Muscle of leg (tissue), 11 donors: ENCODE data around the gene SLC35G6. TPM values are rescaled to one million over a fixed set of nuclear protein-coding genes. Genes with fewer than 3 reads are reported as not detected.

ENCODE experiments used
- DNase-seq: peaks from one replicate; pipeline ENCODE4 v3.0.0; 2013
- H3K27ac ChIP-seq: one replicate; pipeline ENCODE4 v1.5.1; 2013; ENCODE audit warnings: mild to moderate bottlenecking, low read length, control low read depth
- H3K27me3 ChIP-seq: one replicate; pipeline ENCODE4 v1.6.1; 2013; ENCODE audit warnings: low read length; ENCODE audit not compliant: control insufficient read depth, insufficient read depth
- H3K36me3 ChIP-seq: one replicate; pipeline ENCODE4 v1.6.1; 2013; ENCODE audit warnings: low read length; ENCODE audit not compliant: control insufficient read depth, insufficient read depth
- H3K4me1 ChIP-seq: one replicate; pipeline ENCODE4 v1.6.1; 2013; ENCODE audit warnings: low read length; ENCODE audit not compliant: control insufficient read depth, insufficient read depth
- H3K4me3 ChIP-seq: one replicate; pipeline ENCODE4 v1.5.1; 2013; ENCODE audit warnings: low read length, control low read depth
- H3K9me3 ChIP-seq: replicated peaks from 2 replicates; pipeline ENCODE4 v1.6.1; 2013; ENCODE audit warnings: low read depth, low read length; ENCODE audit not compliant: control insufficient read depth
- WGBS: methylation state at CpG from one replicate; pipeline ENCODE4 v1.1.5; 2013; ENCODE audit warnings: missing lambda C conversion rate; ENCODE audit not compliant: insufficient coverage; 5-methylcytosine and 5-hydroxymethylcytosine counted together
- polyA plus RNA-seq, 8 donors: library from polyadenylated mRNA; unstranded; fragments of 120-200 nt; gene quantifications; one replicate each; pipeline versions ENCODE4 v1.2.1 to v1.2.3, GENCODE V29; 2013; ENCODE audit warnings: inconsistent platforms in 1 of 8, low replicate concordance in 1 of 8; ENCODE audit not compliant: insufficient read length in 8 of 8, insufficient read depth in 1 of 8
- total RNA-seq: library from RNA; stranded (reverse); fragments of 120-200 nt; gene quantifications from one replicate; pipeline ENCODE4 v1.2.4, GENCODE V29; 2013

The SLC35G6 gene
- total and polyA plus RNA-seq, 9 donors = 0.09 to 0.27 (median 0.18) TPM; not detected in 3

DNA sequence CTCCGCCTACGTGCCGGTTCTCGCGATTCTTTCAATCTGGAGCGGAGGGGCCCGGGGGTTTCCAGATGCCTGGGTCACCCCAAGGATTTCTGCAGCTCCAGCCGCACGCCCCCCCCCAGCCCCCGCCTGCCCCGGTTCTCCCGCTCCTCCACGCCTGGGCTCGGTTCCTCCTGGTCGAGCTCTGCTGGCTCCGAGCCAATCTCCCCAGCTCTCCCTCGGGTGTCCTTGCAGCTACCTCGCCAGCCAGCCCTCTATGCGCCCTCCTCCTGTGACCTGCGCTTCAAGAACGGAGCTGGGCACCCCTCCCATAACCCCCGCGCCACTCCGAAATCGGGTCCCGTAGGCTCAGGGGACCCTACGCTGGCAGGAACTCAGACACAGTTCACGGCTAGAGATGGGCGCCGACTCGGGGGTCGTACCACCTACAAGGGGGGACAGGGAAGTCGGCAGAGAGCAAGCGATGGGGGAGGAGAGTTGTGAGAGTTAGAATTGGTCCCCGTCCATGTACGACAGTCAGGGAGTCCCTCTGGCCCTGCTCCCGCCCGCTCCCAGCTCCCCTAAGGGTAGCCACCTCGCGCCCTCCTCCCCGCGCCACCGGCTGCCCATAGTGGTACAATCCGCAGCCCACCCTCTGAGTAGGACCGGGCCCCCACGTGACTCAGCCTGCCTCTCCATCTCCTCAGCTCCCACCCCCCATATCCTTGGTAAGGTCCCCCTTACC, 41.0 kb upstream of the SLC35G6 start:
- Histone ChIP-seq H3K36me3 (no peaks in the 10 kb centered on the region), H3K9me3 (no peaks in the 10 kb centered on the region), H3K4me3 (peak overlapping the region; percentile 46), H3K27ac (peak overlapping the region; percentile 48), H3K4me1 (peaks cover 81% of the 10 kb centered on the region), H3K27me3 (peaks cover 74% of the 10 kb centered on the region)
- DNase-seq = peak; percentile 67
- WGBS = 1% methylated on average over 38 of the region's 46 CpGs

DNA sequence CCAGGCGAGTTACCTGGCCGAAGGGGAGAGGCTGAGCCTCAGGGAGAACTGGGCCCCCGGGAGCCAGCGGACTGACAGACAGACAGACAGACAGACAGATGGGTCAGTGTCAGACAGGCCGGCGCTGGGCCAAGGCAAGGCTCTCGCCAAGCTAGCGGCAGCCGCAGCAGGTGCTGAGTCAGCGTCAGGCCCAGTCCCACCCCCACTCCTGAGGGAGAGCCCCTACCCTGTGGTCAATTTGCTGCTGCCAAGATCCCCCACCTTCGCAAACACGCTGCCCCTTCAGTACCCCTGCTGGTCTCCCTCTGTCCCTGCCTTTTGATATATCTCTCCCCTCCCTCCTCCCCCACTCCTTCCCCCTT, 40.4 kb upstream of the SLC35G6 start:
- peak; percentile 67 for DNase-seq
- WGBS = 2% methylated on average over 9 of the region's 12 CpGs
- no peaks in the 10 kb centered on the region for H3K36me3 ChIP-seq
- H3K27me3 ChIP-seq = peaks cover 74% of the 10 kb centered on the region
- peak overlapping the region; percentile 46 for H3K4me3 ChIP-seq
- peak overlapping the region; percentile 48 for H3K27ac ChIP-seq
- H3K9me3 ChIP-seq = no peaks in the 10 kb centered on the region
- H3K4me1 ChIP-seq = peaks cover 81% of the 10 kb centered on the region

DNA sequence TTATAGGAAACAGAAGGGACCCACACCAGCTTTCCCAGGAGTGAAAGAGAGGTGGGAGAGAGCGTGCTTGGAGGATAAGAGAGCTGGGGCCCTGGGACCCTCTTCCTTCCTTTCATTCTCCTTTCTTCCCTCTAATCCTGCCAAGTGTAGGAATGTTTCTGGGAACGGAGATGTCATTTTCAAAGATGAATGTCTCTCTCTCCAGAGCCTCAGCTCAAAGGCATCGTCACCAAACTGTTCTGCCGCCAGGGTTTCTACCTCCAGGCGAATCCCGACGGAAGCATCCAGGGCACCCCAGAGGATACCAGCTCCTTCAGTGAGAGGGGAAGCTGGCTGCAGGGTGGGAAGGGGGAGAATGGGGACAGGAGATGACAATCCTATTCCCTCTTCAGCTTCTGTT, 40.0 kb upstream of the SLC35G6 start:
- H3K36me3 ChIP-seq = no peaks in the 10 kb centered on the region
- H3K9me3 ChIP-seq = no peaks in the 10 kb centered on the region
- H3K27me3 ChIP-seq = peaks cover 74% of the 10 kb centered on the region
- DNase-seq = no peak
- peaks cover 81% of the 10 kb centered on the region for H3K4me1 ChIP-seq
- no peak overlapping the region for H3K4me3 ChIP-seq
- H3K27ac ChIP-seq = no peak overlapping the region
- WGBS = 20% methylated on average over 1 of the region's 7 CpGs

DNA sequence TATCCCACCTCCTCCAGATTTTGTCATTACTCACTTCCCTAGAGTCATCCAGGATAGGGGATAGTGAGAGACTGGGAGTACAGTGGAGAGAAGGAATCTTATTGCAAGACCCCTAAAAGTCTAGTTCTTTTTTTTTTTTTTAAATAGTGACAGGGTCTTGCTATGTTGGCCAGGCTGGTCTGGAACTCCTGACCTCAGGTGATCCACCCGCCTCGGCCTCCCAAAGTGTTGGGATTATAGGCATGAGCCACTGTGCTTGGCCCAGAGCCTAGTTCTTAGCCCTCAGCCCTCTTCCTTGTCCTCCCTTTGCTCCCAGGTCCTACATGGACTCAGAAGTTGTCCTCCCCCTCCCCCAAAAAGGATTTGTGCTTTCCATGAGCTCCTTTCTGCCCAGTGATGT, 39.1 kb upstream of the SLC35G6 start:
- Histone ChIP-seq H3K4me1 (peaks cover 82% of the 10 kb centered on the region), H3K36me3 (peaks cover 3% of the 10 kb centered on the region), H3K9me3 (no peaks in the 10 kb centered on the region), H3K27me3 (peaks cover 76% of the 10 kb centered on the region), H3K4me3 (no peak overlapping the region), H3K27ac (no peak overlapping the region)
- no peak for DNase-seq
- WGBS = 88% methylated on average over 2 of the region's 2 CpGs

DNA sequence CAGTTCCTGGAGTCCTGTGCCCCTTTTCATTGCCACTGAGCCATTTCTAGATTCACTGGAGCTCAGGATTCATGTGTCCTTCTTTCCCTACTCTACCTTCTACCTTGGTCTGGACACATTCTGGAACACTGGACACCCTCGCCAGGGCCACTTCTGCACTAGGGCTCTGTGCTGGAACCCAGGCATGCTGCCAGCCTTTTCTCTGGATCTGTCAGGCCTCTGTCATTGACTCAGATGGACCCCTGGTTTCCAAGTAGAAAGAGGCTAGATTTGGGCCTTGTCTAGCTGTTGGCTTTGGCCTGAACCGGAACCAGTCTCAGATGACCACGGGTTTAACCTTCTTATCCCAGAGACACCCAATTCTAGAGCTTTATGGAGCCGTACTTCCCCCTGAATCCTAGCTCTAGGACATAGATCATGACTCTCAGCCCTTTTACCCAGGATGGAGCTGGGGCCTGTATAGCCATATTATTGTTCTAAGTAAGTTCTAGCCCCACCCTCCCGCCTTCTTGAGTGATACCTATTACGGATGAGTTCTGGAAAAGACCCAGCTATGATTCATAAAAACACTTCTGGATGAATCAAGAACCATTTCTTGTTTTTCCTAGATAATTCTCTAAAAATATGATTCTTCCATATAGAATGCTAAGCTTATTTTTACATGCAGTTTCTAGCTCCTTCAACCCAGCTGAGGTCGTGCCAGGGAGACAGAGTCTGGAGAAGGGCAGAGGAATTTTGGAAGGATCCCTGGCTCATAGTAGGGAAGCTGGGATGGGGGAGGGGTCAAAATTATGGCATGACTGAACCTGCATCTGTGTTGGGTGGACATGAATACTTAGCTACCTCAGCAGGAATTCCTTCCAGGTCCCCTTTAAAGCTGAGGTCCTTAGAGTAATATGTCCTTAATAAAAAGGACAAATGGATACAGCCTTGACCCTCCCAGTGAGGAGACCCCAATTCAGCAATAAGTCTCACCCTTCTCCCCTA, 37.5 kb upstream of the SLC35G6 start:
- Histone ChIP-seq H3K27me3 (peaks cover 71% of the 10 kb centered on the region), H3K4me3 (no peak overlapping the region), H3K9me3 (no peaks in the 10 kb centered on the region), H3K36me3 (peaks cover 12% of the 10 kb centered on the region), H3K4me1 (peaks cover 68% of the 10 kb centered on the region), H3K27ac (peak overlapping the region; percentile 90)
- 67% methylated on average over 3 of the region's 7 CpGs for WGBS
- no peak for DNase-seq

GRCh38 chr17:7444682-7445618, 36.3 kb upstream of the SLC35G6 start, which contains the start of gene CHRNB1:
TSS of gene CHRNB1 (plus strand) at chr17:7445061. CDS start at chr17:7445128, 67 bp downstream.
- Histone ChIP-seq H3K9me3 (no peaks in the 10 kb centered on the region), H3K4me3 (peak within 1 kb of the TSS; percentile 82), H3K27me3 (peaks cover 60% of the 10 kb centered on the region), H3K27ac (peak within 1 kb of the TSS; percentile 99), H3K4me1 (peaks cover 63% of the 10 kb centered on the region), H3K36me3 (peaks cover 12% of the 10 kb centered on the region)
- 2% methylated on average over 46 of the region's 51 CpGs for WGBS
- peak; percentile 81 for DNase-seq

GRCh38 chr17:7445619-7445968, 35.7 kb upstream of the SLC35G6 start:
- WGBS = 7% methylated on average over 13 of the region's 16 CpGs
- H3K4me3 ChIP-seq = peak overlapping the region; percentile 82
- H3K36me3 ChIP-seq = peaks cover 12% of the 10 kb centered on the region
- peaks cover 53% of the 10 kb centered on the region for H3K27me3 ChIP-seq
- H3K27ac ChIP-seq = peak overlapping the region; percentile 99
- peak; percentile 44 for DNase-seq
- no peaks in the 10 kb centered on the region for H3K9me3 ChIP-seq
- peaks cover 56% of the 10 kb centered on the region for H3K4me1 ChIP-seq

DNA sequence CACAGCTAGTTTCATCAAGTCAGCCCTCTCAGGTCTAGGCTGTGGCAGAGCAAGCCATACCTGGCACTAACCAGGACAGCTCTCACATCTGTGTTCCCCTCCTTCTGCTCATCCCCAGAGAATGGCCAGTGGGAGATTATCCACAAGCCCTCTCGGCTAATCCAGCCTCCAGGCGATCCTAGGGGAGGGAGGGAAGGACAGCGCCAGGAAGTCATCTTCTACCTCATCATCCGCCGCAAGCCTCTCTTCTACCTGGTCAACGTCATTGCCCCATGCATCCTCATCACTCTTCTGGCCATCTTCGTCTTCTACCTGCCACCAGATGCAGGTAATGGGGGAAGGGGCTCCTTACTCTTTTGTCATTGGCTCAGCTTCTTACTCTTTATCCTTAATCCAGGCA, 32.8 kb upstream of the SLC35G6 start:
- Histone ChIP-seq H3K27me3 (peaks cover 39% of the 10 kb centered on the region), H3K9me3 (no peaks in the 10 kb centered on the region), H3K27ac (no peak overlapping the region), H3K4me1 (peaks cover 37% of the 10 kb centered on the region), H3K4me3 (no peak overlapping the region), H3K36me3 (peaks cover 14% of the 10 kb centered on the region)
- no CpG with 5 or more reads among the region's 7 CpGs for WGBS
- no peak for DNase-seq

DNA sequence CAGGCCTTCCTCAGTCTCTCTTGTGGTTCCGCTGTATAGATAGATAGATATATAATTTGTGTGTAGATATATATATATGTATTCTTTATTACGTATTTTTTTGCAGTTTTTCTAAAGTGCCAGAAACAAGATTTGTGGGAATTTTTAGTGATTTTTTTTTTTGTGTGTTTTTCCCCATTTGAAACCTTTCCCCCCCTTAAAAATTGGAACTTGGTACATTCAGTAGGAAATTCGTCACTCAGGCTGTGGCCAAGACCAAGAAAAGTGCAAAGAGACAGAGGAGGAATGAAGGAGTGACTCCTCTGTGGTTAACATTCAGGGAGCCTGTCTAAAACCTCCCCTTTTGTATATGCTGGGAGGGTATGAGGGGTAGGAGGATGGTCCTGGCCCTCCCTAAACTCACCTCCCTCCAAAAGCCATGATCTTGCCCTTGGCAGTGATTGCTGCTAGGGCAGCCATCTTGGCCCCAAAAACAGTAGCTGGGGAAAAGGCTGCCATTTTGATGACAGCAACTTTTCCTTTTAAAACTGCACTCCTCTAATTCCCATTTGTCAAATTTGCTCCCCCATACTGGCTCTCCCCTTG, 21.2 kb upstream of the SLC35G6 start:
- DNase-seq = no peak
- WGBS = no CpG with 5 or more reads among the region's 3 CpGs
- Histone ChIP-seq H3K4me3 (no peak overlapping the region), H3K4me1 (peaks cover 12% of the 10 kb centered on the region), H3K27me3 (no peaks in the 10 kb centered on the region), H3K27ac (no peak overlapping the region), H3K9me3 (no peaks in the 10 kb centered on the region), H3K36me3 (peaks cover 68% of the 10 kb centered on the region)
